Effector memory CD4-positive, alpha-beta T cell (primary cell): ENCODE results near the gene BORCS5.

Experiments
- DNase-seq, 3 donors: peaks; one replicate each; pipeline ENCODE4 v3.0.0-alpha.2; 2020
- H3K27ac ChIP-seq: 2 replicates; pipeline ENCODE4 v1.7.0; 2013; ENCODE audit warnings: mild to moderate bottlenecking, low read length, moderate library complexity; ENCODE audit not compliant: insufficient read depth, poor library complexity, severe bottlenecking
- H3K27me3 ChIP-seq: replicated peaks from 2 replicates; pipeline ENCODE4 v1.7.0; 2013; ENCODE audit warnings: mild to moderate bottlenecking, low read length; ENCODE audit not compliant: insufficient read depth, control insufficient read depth, poor library complexity, severe bottlenecking
- H3K36me3 ChIP-seq: 2 replicates; pipeline ENCODE4 v1.7.0; 2013; ENCODE audit warnings: mild to moderate bottlenecking, low read length, moderate library complexity; ENCODE audit not compliant: control insufficient read depth, insufficient read depth
- H3K4me1 ChIP-seq: 2 replicates; pipeline ENCODE4 v1.7.0; 2013; ENCODE audit warnings: low read length, mild to moderate bottlenecking; ENCODE audit not compliant: control insufficient read depth, insufficient read depth, poor library complexity, severe bottlenecking
- H3K4me3 ChIP-seq: 2 replicates; pipeline ENCODE4 v1.7.0; 2013; ENCODE audit warnings: low read length, low read depth, mild to moderate bottlenecking; ENCODE audit not compliant: insufficient read depth, poor library complexity, severe bottlenecking
- H3K9me3 ChIP-seq: 2 replicates; pipeline ENCODE4 v1.7.0; 2013; ENCODE audit warnings: mild to moderate bottlenecking, low read length, moderate library complexity; ENCODE audit not compliant: control insufficient read depth

BORCS5 gene

GRCh38 chr12:12367482-12367998, 10.7 kb downstream of the BORCS5 start:
- no peaks in the 10 kb centered on the region for H3K27me3 ChIP-seq
- no peak for DNase-seq
- H3K4me1 ChIP-seq = peaks cover 4% of the 10 kb centered on the region
- no peak overlapping the region for H3K27ac ChIP-seq
- peaks cover 14% of the 10 kb centered on the region for H3K36me3 ChIP-seq
- no peak overlapping the region for H3K4me3 ChIP-seq
- H3K9me3 ChIP-seq = no peaks in the 10 kb centered on the region

DNA sequence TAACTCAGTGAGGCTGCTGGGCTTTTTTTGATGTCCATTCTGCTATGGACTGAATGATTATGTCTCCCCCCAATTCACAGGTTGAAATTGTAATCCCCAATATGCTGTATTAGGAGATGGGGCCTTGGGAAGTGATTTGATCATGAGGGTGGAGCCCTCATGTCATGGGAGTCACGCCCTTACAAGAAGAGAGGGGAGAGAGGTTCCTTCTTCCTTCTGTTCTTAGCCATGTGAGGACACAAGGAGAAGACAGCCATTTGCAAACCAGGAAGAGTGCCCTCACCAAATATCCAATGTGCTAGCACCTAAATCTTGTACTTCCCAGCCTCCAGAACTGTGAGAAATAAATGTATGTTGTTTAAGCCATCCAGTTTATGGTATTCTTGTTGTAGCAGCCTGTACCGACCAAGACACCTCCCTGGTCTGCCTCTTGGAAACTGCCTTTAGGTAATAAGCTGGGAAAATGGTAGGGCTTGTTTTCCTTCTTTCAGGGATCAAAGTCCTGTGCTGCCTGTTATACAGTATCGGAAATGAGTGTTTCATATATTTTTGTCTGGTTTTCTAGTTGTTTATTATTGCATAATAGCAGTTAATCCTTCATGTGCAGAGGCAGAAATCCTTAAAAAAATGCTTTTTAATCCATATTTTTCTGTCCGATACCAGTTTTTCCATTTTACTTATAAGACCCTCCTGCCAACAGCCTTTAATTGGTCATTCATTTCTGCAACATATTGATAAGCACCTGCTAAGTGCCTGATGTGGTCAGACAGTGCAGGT, 16.3 kb downstream of the BORCS5 start:
- H3K4me3 ChIP-seq = no peak overlapping the region
- no peaks in the 10 kb centered on the region for H3K27me3 ChIP-seq
- no peaks in the 10 kb centered on the region for H3K4me1 ChIP-seq
- peaks cover 17% of the 10 kb centered on the region for H3K36me3 ChIP-seq
- no peak overlapping the region for H3K27ac ChIP-seq
- DNase-seq = no peak
- H3K9me3 ChIP-seq = no peaks in the 10 kb centered on the region

DNA sequence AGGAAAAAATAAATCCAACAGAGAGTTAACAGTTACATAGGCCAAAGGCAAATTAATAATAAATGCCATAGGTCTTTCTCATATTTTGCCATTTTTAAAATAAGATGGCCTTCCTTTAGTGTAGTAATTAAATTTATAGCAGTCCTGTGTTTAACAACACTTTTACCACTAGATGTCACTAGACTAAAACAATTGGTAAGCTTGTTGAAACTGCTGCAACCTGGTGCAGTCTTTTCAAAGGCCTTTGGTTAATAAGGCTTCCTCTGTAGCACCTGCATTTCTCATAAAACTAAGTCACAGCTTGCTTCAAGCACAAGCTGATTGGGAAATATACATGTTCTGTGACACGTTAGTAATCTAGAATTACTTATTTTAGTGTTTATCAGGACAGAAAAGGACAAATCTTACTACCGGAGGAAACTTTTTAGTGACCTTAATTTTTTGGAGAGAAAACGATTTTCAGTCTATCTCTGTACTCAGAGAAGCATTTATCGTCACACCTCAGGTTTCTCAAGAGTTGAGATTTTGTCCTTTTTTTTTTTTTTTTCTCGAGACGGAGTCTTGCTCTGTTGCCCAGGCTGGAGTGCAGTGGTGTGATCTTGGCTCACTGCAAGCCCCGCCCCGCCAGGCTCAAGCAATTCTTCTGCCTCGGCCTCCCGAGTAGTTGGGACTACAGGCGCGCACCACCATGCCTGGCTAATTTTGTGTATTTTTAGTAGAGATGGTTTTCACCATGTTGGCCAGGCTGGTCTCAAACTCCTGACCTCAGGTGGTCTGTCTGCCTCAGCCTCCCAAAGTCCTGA, 20.0 kb downstream of the BORCS5 start:
- H3K9me3 ChIP-seq = no peaks in the 10 kb centered on the region
- DNase-seq = no peak

GRCh38 chr12:12378616-12379015, 21.7 kb downstream of the BORCS5 start:
- Histone ChIP-seq H3K27ac (no peak overlapping the region), H3K27me3 (no peaks in the 10 kb centered on the region), H3K4me3 (no peak overlapping the region), H3K4me1 (peaks cover 28% of the 10 kb centered on the region), H3K9me3 (no peaks in the 10 kb centered on the region), H3K36me3 (peaks cover 4% of the 10 kb centered on the region)
- DNase-seq = no peak

More for the DNA sequence above, 20.0 kb downstream of the BORCS5 start:
- peaks cover 9% of the 10 kb centered on the region for H3K36me3 ChIP-seq
- no peaks in the 10 kb centered on the region for H3K27me3 ChIP-seq
- H3K4me1 ChIP-seq = peaks cover 28% of the 10 kb centered on the region
- no peak overlapping the region for H3K4me3 ChIP-seq
- H3K27ac ChIP-seq = no peak overlapping the region

DNA sequence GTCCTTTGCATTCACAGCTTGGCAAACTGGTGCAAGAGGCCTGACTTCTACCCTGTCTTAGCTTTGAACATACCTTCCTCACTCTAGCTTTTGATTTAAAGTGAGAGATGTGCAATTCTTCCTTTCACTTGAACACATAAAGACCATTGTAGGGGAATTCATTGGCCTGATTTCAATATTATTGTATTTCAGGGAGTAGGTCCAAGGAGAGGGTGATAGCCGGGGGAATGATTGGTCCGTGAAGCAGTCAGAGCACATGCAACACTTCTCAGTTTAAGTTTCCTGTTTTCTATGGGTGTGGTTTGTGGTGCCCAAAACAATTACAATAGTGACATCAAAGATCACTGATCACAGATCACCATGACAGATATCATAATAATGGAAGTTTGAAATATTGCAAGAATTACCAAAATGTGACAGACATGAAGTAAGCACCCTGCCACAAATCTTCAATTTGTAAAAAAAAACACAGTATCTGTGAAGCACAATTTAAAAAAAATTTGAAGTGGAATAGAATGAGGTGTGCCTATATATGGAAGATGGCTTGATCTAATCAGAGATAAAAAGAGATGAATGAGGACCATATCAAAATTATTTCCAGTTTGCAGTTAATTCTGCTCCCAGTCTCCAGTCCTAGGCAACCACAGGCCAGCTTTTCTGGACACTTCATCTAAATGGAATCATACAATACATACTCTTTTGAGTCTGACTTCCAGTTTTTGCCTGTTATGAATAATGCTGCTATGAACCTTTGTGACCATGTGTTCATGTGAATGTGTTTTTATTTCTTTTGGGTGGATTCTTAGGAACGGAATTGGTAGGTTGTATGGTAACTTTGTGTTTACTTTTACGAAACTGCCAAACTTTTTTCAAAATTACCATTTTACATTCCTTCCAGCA, 23.2 kb downstream of the BORCS5 start:
- peak overlapping the region; percentile 73 for H3K27ac ChIP-seq
- H3K9me3 ChIP-seq = no peaks in the 10 kb centered on the region
- H3K36me3 ChIP-seq = peaks cover 4% of the 10 kb centered on the region
- peaks cover 35% of the 10 kb centered on the region for H3K4me1 ChIP-seq
- peak; percentile 24 to 51 (median 48) for DNase-seq
- H3K4me3 ChIP-seq = no peak overlapping the region
- no peaks in the 10 kb centered on the region for H3K27me3 ChIP-seq

GRCh38 chr12:12380949-12381593, 24.2 kb downstream of the BORCS5 start:
- no peak for DNase-seq
- peaks cover 35% of the 10 kb centered on the region for H3K4me1 ChIP-seq
- H3K27me3 ChIP-seq = no peaks in the 10 kb centered on the region
- H3K4me3 ChIP-seq = no peak overlapping the region
- no peaks in the 10 kb centered on the region for H3K9me3 ChIP-seq
- H3K36me3 ChIP-seq = peaks cover 4% of the 10 kb centered on the region
- H3K27ac ChIP-seq = peak overlapping the region; percentile 73

GRCh38 chr12:12381982-12382381, 25.1 kb downstream of the BORCS5 start:
- H3K4me1 ChIP-seq = peaks cover 35% of the 10 kb centered on the region
- H3K27ac ChIP-seq = peak overlapping the region; percentile 11
- DNase-seq = no peak
- H3K27me3 ChIP-seq = no peaks in the 10 kb centered on the region
- H3K4me3 ChIP-seq = no peak overlapping the region
- H3K9me3 ChIP-seq = no peaks in the 10 kb centered on the region
- peaks cover 4% of the 10 kb centered on the region for H3K36me3 ChIP-seq

DNA sequence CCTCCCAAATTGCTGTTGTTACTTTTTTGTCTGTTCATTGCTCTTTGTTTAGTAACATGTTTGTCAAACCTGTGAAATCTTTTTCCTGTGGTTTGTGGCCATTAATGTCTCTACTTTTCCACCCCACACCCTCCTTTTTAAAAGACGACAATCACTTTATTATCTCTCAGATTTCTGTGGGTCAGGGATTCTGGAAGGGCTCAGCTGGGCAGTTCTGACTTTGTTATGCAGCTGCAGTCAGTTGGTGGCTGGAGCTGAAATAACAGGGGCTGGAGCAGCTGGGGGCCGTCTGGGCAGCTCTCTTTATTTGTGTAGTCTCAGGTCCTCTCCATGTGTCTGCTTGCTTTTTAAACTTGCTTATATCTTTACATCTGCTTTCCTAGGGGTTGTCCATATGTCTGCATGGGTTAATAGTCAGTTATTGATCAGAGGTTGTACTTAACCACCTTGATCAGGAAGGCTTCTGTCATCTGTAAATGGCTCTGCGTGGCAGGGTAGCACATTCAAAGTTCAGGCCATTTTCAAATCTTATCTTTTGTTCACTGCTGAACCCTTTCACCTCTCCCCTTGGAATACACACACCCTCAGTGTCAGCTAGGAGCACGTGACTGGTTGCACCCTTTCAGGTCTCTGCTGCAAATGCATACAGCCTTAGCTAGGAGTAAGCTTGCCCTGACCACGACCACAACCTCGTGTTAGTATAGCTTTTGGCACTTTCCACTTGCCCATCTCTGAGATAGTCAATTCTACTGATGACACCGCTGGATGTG, 27.9 kb downstream of the BORCS5 start:
- Histone ChIP-seq H3K4me3 (peak overlapping the region; percentile 20), H3K27me3 (no peaks in the 10 kb centered on the region), H3K9me3 (no peaks in the 10 kb centered on the region), H3K27ac (peak overlapping the region; percentile 51), H3K4me1 (peaks cover 26% of the 10 kb centered on the region), H3K36me3 (peaks cover 4% of the 10 kb centered on the region)
- DNase-seq = peak in 1 of 3 donors; percentile 5

- Histone ChIP-seq H3K27ac (no peak overlapping the region), H3K9me3 (no peaks in the 10 kb centered on the region)
Observed at GRCh38 chr12:12387501-12387900, 30.6 kb downstream of the BORCS5 start.

More at GRCh38 chr12:12387501-12387900, 30.6 kb downstream of the BORCS5 start:
- Histone ChIP-seq H3K4me1 (peaks cover 12% of the 10 kb centered on the region), H3K36me3 (no peaks in the 10 kb centered on the region), H3K4me3 (no peak overlapping the region), H3K27me3 (no peaks in the 10 kb centered on the region)
- DNase-seq = no peak
